ENCODE data around the gene SCPEP1. TPM values are rescaled to one million over a fixed set of nuclear protein-coding genes. Genes with fewer than 3 reads are reported as not detected.
"Not testable (repeated sequence)": the region's sequence is repeated elsewhere in the genome, so short reads cannot be mapped to it uniquely, and the experiment has no call there.

Gene SCPEP1
- total and polyA plus RNA-seq, 4 donors, result 34.8 to 49.5 (median 44.0) TPM

- WGBS (ENCODE audit: insufficient coverage), result 96% methylated on average over 2 of the region's 2 CpGs
- Histone ChIP-seq H3K36me3 (ENCODE audit: control insufficient read depth, insufficient read depth, low read length) (peaks cover 38% of the 10 kb centered on the region), H3K27ac (ENCODE audit: low read depth, low read length) (no peak overlapping the region), H3K4me3 (ENCODE audit: low read depth, low read length) (no peak overlapping the region), H3K27me3 (ENCODE audit: control insufficient read depth, insufficient read depth, low read length) (no peaks in the 10 kb centered on the region), H3K4me1 (ENCODE audit: control insufficient read depth, insufficient read depth, low read length) (no peaks in the 10 kb centered on the region), H3K9me3 (ENCODE audit: control insufficient read depth, insufficient read depth, low read length) (no peaks in the 10 kb centered on the region)
- no peak for DNase-seq (ENCODE audit: low read depth in 4 of 6, low spot score in 6 of 6)
Measured at GRCh38 chr17:56937687-56938086, 40.2 kb upstream of the SCPEP1 start.

GRCh38 chr17:56938206-56938605 is 39.7 kb upstream of the SCPEP1 start:
- WGBS (ENCODE audit: insufficient coverage), result 100% methylated on average over 1 of the region's 5 CpGs
- not testable (repeated sequence) for H3K9me3 ChIP-seq (ENCODE audit: control insufficient read depth, insufficient read depth, low read length); H3K4me3 ChIP-seq (ENCODE audit: low read depth, low read length); DNase-seq (ENCODE audit: low read depth in 4 of 6, low spot score in 6 of 6); H3K27ac ChIP-seq (ENCODE audit: low read depth, low read length); H3K27me3 ChIP-seq (ENCODE audit: control insufficient read depth, insufficient read depth, low read length); H3K4me1 ChIP-seq (ENCODE audit: control insufficient read depth, insufficient read depth, low read length)
- peaks cover 36% of the 10 kb centered on the region for H3K36me3 ChIP-seq (ENCODE audit: control insufficient read depth, insufficient read depth, low read length)

- Histone ChIP-seq H3K9me3 (ENCODE audit: control insufficient read depth, insufficient read depth, low read length) (no peaks in the 10 kb centered on the region), H3K4me1 (ENCODE audit: control insufficient read depth, insufficient read depth, low read length) (no peaks in the 10 kb centered on the region), H3K27me3 (ENCODE audit: control insufficient read depth, insufficient read depth, low read length) (no peaks in the 10 kb centered on the region), H3K36me3 (ENCODE audit: control insufficient read depth, insufficient read depth, low read length) (peaks cover 47% of the 10 kb centered on the region), H3K27ac (ENCODE audit: low read depth, low read length) (no peak overlapping the region), H3K4me3 (ENCODE audit: low read depth, low read length) (no peak overlapping the region)
- 100% methylated on average over 2 of the region's 11 CpGs for WGBS (ENCODE audit: insufficient coverage)
- peak; percentile 28 to 90 (median 55) for DNase-seq (ENCODE audit: low read depth in 4 of 6, low spot score in 6 of 6)
Measured at GRCh38 chr17:56939869-56940484, 38.0 kb upstream of the SCPEP1 start.

- no peak for DNase-seq (ENCODE audit: low read depth in 4 of 6, low spot score in 6 of 6)
- no peak overlapping the region for H3K27ac ChIP-seq (ENCODE audit: low read depth, low read length)
- no peaks in the 10 kb centered on the region for H3K9me3 ChIP-seq (ENCODE audit: control insufficient read depth, insufficient read depth, low read length)
- WGBS (ENCODE audit: insufficient coverage), result 97% methylated on average over 4 of the region's 10 CpGs
- H3K27me3 ChIP-seq (ENCODE audit: control insufficient read depth, insufficient read depth, low read length), result no peaks in the 10 kb centered on the region
- H3K4me3 ChIP-seq (ENCODE audit: low read depth, low read length), result no peak overlapping the region
- H3K4me1 ChIP-seq (ENCODE audit: control insufficient read depth, insufficient read depth, low read length), result no peaks in the 10 kb centered on the region
- peaks cover 43% of the 10 kb centered on the region for H3K36me3 ChIP-seq (ENCODE audit: control insufficient read depth, insufficient read depth, low read length)
Measured at GRCh38 chr17:56943505-56944125, 34.3 kb upstream of the SCPEP1 start.

GRCh38 chr17:56945938-56946505 is 31.9 kb upstream of the SCPEP1 start:
- H3K36me3 ChIP-seq (ENCODE audit: control insufficient read depth, insufficient read depth, low read length), result peaks cover 36% of the 10 kb centered on the region

GRCh38 chr17:56947741-56948140 is 30.2 kb upstream of the SCPEP1 start:
- Histone ChIP-seq H3K36me3 (ENCODE audit: control insufficient read depth, insufficient read depth, low read length) (peaks cover 31% of the 10 kb centered on the region), H3K27me3 (ENCODE audit: control insufficient read depth, insufficient read depth, low read length) (no peaks in the 10 kb centered on the region), H3K27ac (ENCODE audit: low read depth, low read length) (no peak overlapping the region), H3K9me3 (ENCODE audit: control insufficient read depth, insufficient read depth, low read length) (no peaks in the 10 kb centered on the region), H3K4me3 (ENCODE audit: low read depth, low read length) (no peak overlapping the region), H3K4me1 (ENCODE audit: control insufficient read depth, insufficient read depth, low read length) (no peaks in the 10 kb centered on the region)
- DNase-seq (ENCODE audit: low read depth in 4 of 6, low spot score in 6 of 6), result no peak
- no CpG with 5 or more reads among the region's 1 CpG for WGBS (ENCODE audit: insufficient coverage)

More at GRCh38 chr17:56945938-56946505, 31.9 kb upstream of the SCPEP1 start:
- no peaks in the 10 kb centered on the region for H3K27me3 ChIP-seq (ENCODE audit: control insufficient read depth, insufficient read depth, low read length)
- no peak overlapping the region for H3K4me3 ChIP-seq (ENCODE audit: low read depth, low read length)
- peak in 1 of 6 donors; percentile 78 for DNase-seq (ENCODE audit: low read depth in 4 of 6, low spot score in 6 of 6)
- no peaks in the 10 kb centered on the region for H3K9me3 ChIP-seq (ENCODE audit: control insufficient read depth, insufficient read depth, low read length)
- WGBS (ENCODE audit: insufficient coverage), result 100% methylated on average over 1 of the region's 3 CpGs
- H3K4me1 ChIP-seq (ENCODE audit: control insufficient read depth, insufficient read depth, low read length), result no peaks in the 10 kb centered on the region
- H3K27ac ChIP-seq (ENCODE audit: low read depth, low read length), result no peak overlapping the region

GRCh38 chr17:56948491-56948890 is 29.4 kb upstream of the SCPEP1 start:
- Histone ChIP-seq H3K36me3 (ENCODE audit: control insufficient read depth, insufficient read depth, low read length) (peaks cover 30% of the 10 kb centered on the region), H3K27me3 (ENCODE audit: control insufficient read depth, insufficient read depth, low read length) (no peaks in the 10 kb centered on the region), H3K4me1 (ENCODE audit: control insufficient read depth, insufficient read depth, low read length) (no peaks in the 10 kb centered on the region), H3K27ac (ENCODE audit: low read depth, low read length) (no peak overlapping the region), H3K4me3 (ENCODE audit: low read depth, low read length) (no peak overlapping the region), H3K9me3 (ENCODE audit: control insufficient read depth, insufficient read depth, low read length) (no peaks in the 10 kb centered on the region)
- no CpG with 5 or more reads among the region's 1 CpG for WGBS (ENCODE audit: insufficient coverage)
- DNase-seq (ENCODE audit: low read depth in 4 of 6, low spot score in 6 of 6), result no peak

- Histone ChIP-seq H3K36me3 (ENCODE audit: control insufficient read depth, insufficient read depth, low read length) (peaks cover 20% of the 10 kb centered on the region), H3K27ac (ENCODE audit: low read depth, low read length) (no peak overlapping the region), H3K27me3 (ENCODE audit: control insufficient read depth, insufficient read depth, low read length) (no peaks in the 10 kb centered on the region), H3K4me1 (ENCODE audit: control insufficient read depth, insufficient read depth, low read length) (no peaks in the 10 kb centered on the region), H3K4me3 (ENCODE audit: low read depth, low read length) (no peak overlapping the region), H3K9me3 (ENCODE audit: control insufficient read depth, insufficient read depth, low read length) (no peaks in the 10 kb centered on the region)
- DNase-seq (ENCODE audit: low read depth in 4 of 6, low spot score in 6 of 6), result no peak
- 86% methylated on average over 2 of the region's 3 CpGs for WGBS (ENCODE audit: insufficient coverage)
Measured at GRCh38 chr17:56949595-56949994, 28.3 kb upstream of the SCPEP1 start.

GRCh38 chr17:56956992-56957391 is 20.9 kb upstream of the SCPEP1 start:
- Histone ChIP-seq H3K36me3 (ENCODE audit: control insufficient read depth, insufficient read depth, low read length) (peaks cover 7% of the 10 kb centered on the region), H3K4me1 (ENCODE audit: control insufficient read depth, insufficient read depth, low read length) (peaks cover 13% of the 10 kb centered on the region), H3K27ac (ENCODE audit: low read depth, low read length) (no peak overlapping the region), H3K4me3 (ENCODE audit: low read depth, low read length) (no peak overlapping the region), H3K9me3 (ENCODE audit: control insufficient read depth, insufficient read depth, low read length) (no peaks in the 10 kb centered on the region), H3K27me3 (ENCODE audit: control insufficient read depth, insufficient read depth, low read length) (no peaks in the 10 kb centered on the region)
- no peak for DNase-seq (ENCODE audit: low read depth in 4 of 6, low spot score in 6 of 6)
- WGBS (ENCODE audit: insufficient coverage), result 96% methylated on average over 3 of the region's 5 CpGs
